Testis (tissue), 3 donors: ENCODE results near the gene GOLGA8B. TPM values are rescaled to one million over a fixed set of nuclear protein-coding genes. Genes with fewer than 3 reads are reported as not detected.
"Not testable (repeated sequence)": the region's sequence is repeated elsewhere in the genome, so short reads cannot be mapped to it uniquely, and the experiment has no call there.

ENCODE experiments used
- DNase-seq: peaks from one replicate; pipeline ENCODE4 v3.0.0-alpha.2; 2019
- H3K27ac ChIP-seq, 2 donors: fragments of 200-600 bp; sonication (generic); one replicate each; pipeline ENCODE4 v1.5.1; 2019
- H3K27me3 ChIP-seq: fragments of 200-600 bp; sonication (generic); one replicate; pipeline ENCODE4 v1.5.1; 2019
- H3K36me3 ChIP-seq: fragments of 200-600 bp; sonication (generic); one replicate; pipeline ENCODE4 v1.5.1; 2017; ENCODE audit warnings: low read depth; ENCODE audit errors: missing control alignments
- H3K4me1 ChIP-seq: fragments of 200-600 bp; sonication (generic); one replicate; pipeline ENCODE4 v1.5.1; 2019
- H3K4me3 ChIP-seq, 2 donors: fragments of 200-600 bp; sonication (generic); one replicate each; pipeline ENCODE4 v1.5.1; 2017 to 2019
- H3K9me3 ChIP-seq: fragments of 200-600 bp; sonication (generic); one replicate; pipeline ENCODE4 v1.5.1; 2017
- WGBS, 2 donors: methylation state at CpG; one replicate each; pipeline ENCODE4 v1.1.5; 2018; 5-methylcytosine and 5-hydroxymethylcytosine counted together
- intact Hi-C: fragments of 100-400 bp; cut with DNase I; formaldehyde crosslinking; loops from one replicate; pipeline ENCODE4 v1.15.1; 2023; ENCODE audit warnings: low total_unique reads
- polyA plus RNA-seq: library from polyadenylated mRNA; stranded (reverse); fragments of 350-450 nt; fragmentation: Illumina TruSeq; extraction: RNeasy Lipid Tissue Mini Kit (QIAGEN cat#74804); gene quantifications from one replicate; pipeline ENCODE4 v1.2.3, GENCODE V29; 2014; ENCODE audit warnings: low read depth, low replicate concordance; ENCODE audit not compliant: insufficient read depth
- total RNA-seq, 2 donors: library from RNA; depleted of rRNA; stranded (reverse); fragments of >200 nt; gene quantifications; one replicate each; pipeline ENCODE4 v1.2.3, GENCODE V29; 2016

GOLGA8B gene
- total and polyA plus RNA-seq, 3 donors from 2014 or later, result 50.5 to 370 (median 364) TPM

- H3K36me3 ChIP-seq, H3K27me3 ChIP-seq, intact Hi-C loops, H3K4me1 ChIP-seq, H3K27ac ChIP-seq, H3K9me3 ChIP-seq, H3K4me3 ChIP-seq, DNase-seq: not testable (repeated sequence)
- 87 to 88% methylated on average over 13 of the region's 13 CpGs for WGBS, 2 donors
Observed at GRCh38 chr15:34572019-34572641, 11.3 kb downstream of the GOLGA8B start.

DNA sequence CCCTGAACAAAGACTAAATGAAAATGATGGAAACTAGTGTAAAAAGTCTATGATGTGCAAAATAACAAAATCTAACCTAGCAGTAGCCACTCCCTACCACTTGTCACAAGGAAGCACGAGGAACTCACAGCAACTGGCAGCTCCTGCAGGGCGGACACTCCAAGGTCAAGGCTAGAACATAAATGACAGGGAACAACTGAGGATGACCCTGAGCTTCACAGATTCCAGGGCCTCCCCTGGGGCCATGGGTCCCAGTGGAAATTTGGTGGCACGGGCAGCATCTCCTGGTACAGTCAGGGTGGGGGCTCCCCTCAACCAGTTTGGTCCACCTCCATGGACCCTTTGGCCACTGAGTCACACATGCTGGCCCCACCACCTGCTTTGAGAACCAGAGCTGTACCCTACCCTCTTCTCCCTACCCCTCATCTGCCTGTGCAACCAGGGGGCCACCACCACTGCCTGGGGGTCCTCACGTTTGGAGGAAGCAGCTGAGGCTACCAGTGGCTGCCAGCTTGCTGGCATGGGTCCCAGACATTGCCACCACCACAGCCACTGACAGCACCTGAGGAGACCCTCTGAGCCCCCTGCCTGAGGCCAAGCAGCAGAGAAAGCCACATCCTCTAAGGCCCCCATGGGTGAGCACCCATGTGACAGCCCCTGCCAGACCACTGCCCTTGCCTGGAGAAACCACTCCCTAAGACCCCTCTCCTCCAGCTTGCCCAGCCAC is 13.6 kb downstream of the GOLGA8B start:
- H3K9me3 ChIP-seq, H3K27me3 ChIP-seq, DNase-seq, H3K4me1 ChIP-seq, H3K4me3 ChIP-seq, H3K36me3 ChIP-seq, H3K27ac ChIP-seq, intact Hi-C loops: not testable (repeated sequence)
- WGBS, 2 donors, result 60 to 69% methylated on average over 1 to 2 of the region's 4 CpGs

- DNase-seq, H3K27ac ChIP-seq, H3K9me3 ChIP-seq, H3K27me3 ChIP-seq, H3K36me3 ChIP-seq, H3K4me3 ChIP-seq, intact Hi-C loops, H3K4me1 ChIP-seq: not testable (repeated sequence)
- 68 to 99% methylated on average over 5 of the region's 12 CpGs for WGBS, 2 donors
Observed at GRCh38 chr15:34567174-34567573, 16.3 kb downstream of the GOLGA8B start.

DNA sequence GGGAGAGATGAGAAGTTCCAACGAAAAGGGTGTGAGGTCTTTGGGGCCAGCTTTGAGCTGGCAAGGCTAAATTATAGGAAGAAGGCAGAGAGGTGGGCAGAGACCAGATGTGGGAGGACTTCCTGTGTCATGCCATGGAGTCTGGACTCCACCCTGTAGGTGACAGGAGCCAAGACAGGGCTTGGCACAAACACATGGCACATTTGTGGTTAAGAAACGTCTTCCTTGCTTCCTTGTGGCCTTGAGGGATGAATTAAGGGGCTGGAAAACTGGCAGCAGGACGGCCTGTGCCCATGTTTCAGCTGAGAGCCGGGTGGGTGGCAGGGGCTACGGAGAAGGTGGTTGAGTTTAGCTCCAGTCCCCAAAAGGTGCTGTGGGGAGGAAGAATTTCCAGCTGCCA is 18.7 kb downstream of the GOLGA8B start:
- H3K36me3 ChIP-seq, H3K9me3 ChIP-seq, DNase-seq, H3K27ac ChIP-seq, H3K4me3 ChIP-seq, H3K27me3 ChIP-seq, intact Hi-C loops, H3K4me1 ChIP-seq: not testable (repeated sequence)
- 75 to 78% methylated on average over 5 of the region's 5 CpGs for WGBS, 2 donors

- H3K27me3 ChIP-seq, H3K36me3 ChIP-seq, H3K27ac ChIP-seq, H3K4me1 ChIP-seq, H3K4me3 ChIP-seq, H3K9me3 ChIP-seq, intact Hi-C loops, DNase-seq: not testable (repeated sequence)
- no CpG with 5 or more reads among the region's 6 CpGs for WGBS, 2 donors
Observed at GRCh38 chr15:34560814-34561213, 22.6 kb downstream of the GOLGA8B start.

DNA sequence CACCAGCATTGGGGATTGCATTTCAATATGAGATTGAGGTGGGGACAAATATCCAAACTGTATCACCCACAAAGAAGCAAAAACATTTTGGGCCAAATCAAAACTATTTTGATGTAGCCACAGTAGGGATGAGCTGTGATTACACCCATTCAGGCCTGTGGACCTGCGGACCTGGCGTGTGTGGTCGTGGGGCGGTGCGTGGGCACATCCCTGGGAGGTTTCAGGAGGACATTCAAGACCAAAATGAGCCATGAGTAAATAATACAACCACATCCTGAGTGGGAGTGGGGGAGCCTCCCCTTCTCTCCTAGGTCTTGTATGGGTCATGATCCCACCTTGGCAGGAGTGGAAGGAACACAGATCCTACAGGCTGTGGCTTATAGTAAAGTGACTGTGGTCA is 23.7 kb downstream of the GOLGA8B start:
- WGBS, 2 donors, result 98% methylated on average over 5 of the region's 5 CpGs; no CpG with 5 or more reads in 1 of the 2 donors
- DNase-seq, intact Hi-C loops: not testable (repeated sequence)

DNA sequence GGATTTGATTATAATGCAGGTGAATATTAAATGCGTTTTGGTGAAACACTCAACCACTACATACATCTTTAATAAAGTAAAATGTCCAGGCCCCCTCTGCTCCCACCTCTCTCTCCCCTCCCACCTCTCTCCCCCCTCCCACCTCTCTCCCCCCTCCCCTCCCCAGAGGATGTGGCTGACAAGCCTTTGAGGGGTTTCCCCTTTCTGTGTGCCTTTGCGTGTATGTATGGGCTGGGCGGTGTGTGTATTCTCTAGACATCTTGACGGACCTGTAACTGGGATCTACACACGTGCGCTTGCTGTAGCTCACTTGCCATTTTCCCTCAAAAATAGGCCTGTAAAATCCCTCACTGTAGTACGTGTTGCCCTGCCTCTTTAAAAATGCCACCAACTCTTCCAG is 28.3 kb downstream of the GOLGA8B start:
- H3K36me3 ChIP-seq, H3K27me3 ChIP-seq, intact Hi-C loops, H3K4me1 ChIP-seq, H3K27ac ChIP-seq, H3K4me3 ChIP-seq, DNase-seq, H3K9me3 ChIP-seq: not testable (repeated sequence)
- no CpG with 5 or more reads among the region's 7 CpGs for WGBS, 2 donors

More for the DNA sequence above, 23.7 kb downstream of the GOLGA8B start:
- H3K4me1 ChIP-seq, H3K9me3 ChIP-seq, H3K27me3 ChIP-seq, H3K36me3 ChIP-seq, H3K4me3 ChIP-seq, H3K27ac ChIP-seq: not testable (repeated sequence)

DNA sequence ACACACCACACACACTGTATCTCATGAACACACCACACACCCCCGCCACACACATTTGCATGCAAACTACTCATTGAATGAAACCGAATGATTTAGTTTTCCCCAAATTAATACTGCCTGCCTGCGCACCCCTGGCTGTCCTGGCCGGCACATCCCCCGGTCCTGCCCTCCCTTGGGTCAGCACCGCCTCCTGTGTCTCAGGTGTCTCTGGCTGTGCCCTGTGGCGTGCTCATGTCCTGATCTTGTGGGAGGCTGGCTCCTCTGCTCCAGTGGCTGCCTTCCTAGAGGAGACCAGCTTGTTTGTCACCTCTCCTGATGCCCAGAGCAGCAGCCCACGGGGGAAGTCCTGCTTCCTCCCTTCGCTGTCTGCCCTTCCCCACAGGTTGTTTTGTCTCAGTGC is 28.7 kb downstream of the GOLGA8B start:
- H3K36me3 ChIP-seq, DNase-seq, H3K9me3 ChIP-seq, H3K27ac ChIP-seq, H3K4me3 ChIP-seq, intact Hi-C loops, H3K4me1 ChIP-seq, H3K27me3 ChIP-seq: not testable (repeated sequence)
- WGBS, 2 donors, result no CpG with 5 or more reads among the region's 9 CpGs

DNA sequence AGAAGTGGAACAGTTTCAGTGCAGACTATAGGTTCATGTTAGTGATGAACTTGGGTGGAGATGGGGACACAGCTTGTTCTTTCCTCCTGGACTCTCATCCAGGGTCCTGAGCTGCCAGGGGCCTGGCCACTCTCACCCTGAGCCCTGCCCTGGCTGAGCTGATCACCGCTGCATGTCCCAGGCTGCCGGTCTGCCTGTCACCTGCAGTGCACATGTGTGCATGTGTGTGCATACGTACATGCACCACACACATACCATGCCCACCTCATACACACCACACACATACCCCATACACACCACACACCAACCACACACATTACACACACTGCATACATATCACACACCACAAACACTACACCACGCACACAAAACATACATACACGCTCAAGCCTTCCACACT is 29.3 kb downstream of the GOLGA8B start:
- H3K27ac ChIP-seq, H3K36me3 ChIP-seq, H3K4me3 ChIP-seq, intact Hi-C loops, H3K4me1 ChIP-seq, DNase-seq, H3K9me3 ChIP-seq, H3K27me3 ChIP-seq: not testable (repeated sequence)
- WGBS, 2 donors, result 97% methylated on average over 3 of the region's 5 CpGs; no CpG with 5 or more reads in 1 of the 2 donors

DNA sequence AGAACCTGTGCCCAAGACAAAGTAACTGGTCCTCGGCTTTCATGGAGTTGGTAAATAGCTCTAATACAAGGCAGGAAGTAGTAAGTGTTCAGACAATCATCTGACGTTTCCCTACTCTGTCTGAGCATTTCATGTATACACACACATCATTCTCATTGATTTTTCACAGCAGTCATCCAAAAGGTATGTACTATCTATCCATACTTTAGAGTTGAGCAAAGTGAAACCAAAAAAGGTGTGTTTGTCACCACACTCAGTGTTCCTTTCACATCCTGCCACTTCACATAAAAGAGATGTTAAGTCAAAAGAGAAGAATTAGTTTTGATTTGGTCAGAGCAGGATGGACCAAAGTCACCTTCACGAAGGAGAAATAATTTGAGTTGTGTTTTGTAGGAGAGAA is 33.3 kb downstream of the GOLGA8B start:
- H3K27ac ChIP-seq, intact Hi-C loops, H3K4me1 ChIP-seq, H3K4me3 ChIP-seq, H3K27me3 ChIP-seq, H3K9me3 ChIP-seq, H3K36me3 ChIP-seq, DNase-seq: not testable (repeated sequence)
- no CpG with 5 or more reads among the region's 3 CpGs for WGBS, 2 donors

GRCh38 chr15:34549381-34549809 is 34.1 kb downstream of the GOLGA8B start:
- H3K4me1 ChIP-seq, DNase-seq, intact Hi-C loops, H3K9me3 ChIP-seq, H3K4me3 ChIP-seq, H3K36me3 ChIP-seq, H3K27me3 ChIP-seq, H3K27ac ChIP-seq: not testable (repeated sequence)
- 100% methylated on average over 1 of the region's 4 CpGs for WGBS, 2 donors

DNA sequence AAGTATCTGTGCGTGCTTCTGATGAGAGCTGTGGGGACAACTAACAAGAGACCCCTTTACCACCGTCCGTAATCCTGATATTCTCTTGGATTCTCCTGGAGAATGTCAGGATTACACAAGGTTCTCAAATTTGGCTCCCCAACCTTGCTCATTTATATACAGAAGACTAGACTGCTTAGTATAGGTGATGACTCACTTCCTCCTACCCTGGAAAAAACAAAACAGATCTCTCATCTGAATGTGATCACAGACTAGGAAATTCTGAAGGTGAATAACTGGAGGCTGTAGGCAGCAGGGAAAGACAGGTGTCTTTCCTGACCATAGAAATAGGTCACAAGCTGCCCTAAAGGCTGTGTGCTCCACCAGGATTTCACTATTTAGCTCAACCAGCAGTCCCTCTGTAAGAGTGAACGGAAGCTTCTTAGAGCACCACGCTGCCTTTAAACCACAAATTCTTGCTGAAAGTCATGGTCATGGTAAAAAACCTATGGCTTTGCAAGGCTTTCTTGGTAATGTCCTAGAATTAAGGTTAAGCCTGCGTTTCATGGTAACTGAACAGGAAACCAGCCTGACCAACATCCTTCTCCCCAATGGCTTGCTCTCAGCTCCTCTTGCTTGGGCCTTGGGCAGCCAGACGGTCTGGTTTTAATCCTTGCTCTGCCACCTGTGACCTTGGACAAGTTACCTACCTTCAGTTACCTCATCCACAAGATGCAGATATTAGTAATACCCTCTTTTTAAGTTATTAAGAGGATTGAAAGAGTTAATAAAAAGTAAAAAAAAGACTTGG is 39.4 kb downstream of the GOLGA8B start:
- H3K27ac ChIP-seq, intact Hi-C loops, H3K36me3 ChIP-seq, DNase-seq, H3K4me1 ChIP-seq, H3K27me3 ChIP-seq, H3K9me3 ChIP-seq, H3K4me3 ChIP-seq: not testable (repeated sequence)
- no CpG with 5 or more reads among the region's 7 CpGs for WGBS, 2 donors
